T follicular helper cell (primary cell): ENCODE results near the gene ETV2.
A peak's percentile ranks its signal among the peaks of the same experiment; 100 is the strongest.
"Not testable (repeated sequence)": the region's sequence is repeated elsewhere in the genome, so short reads cannot be mapped to it uniquely, and the experiment has no call there.

Source experiments
- DNase-seq: peaks from one replicate; pipeline ENCODE4 v3.0.0-alpha.2; 2020; ENCODE audit warnings: low read depth

ETV2 gene

GRCh38 chr19:35628565-35629331, 12.8 kb upstream of the ETV2 start, which contains the start of gene RBM42:
Gene RBM42, plus strand, starts transcription at chr19:35629036. Its CDS starts 118 bp downstream, at chr19:35629154.
- DNase-seq, result peak; percentile 95

GRCh38 chr19:35629332-35629633, 12.3 kb upstream of the ETV2 start:
- no peak for DNase-seq

- DNase-seq, result no peak
Measured at GRCh38 chr19:35633727-35634440, 7.7 kb upstream of the ETV2 start.

GRCh38 chr19:35636651-35637050, 4.9 kb upstream of the ETV2 start:
- no peak for DNase-seq

- DNase-seq, result no peak
Measured at GRCh38 chr19:35637165-35637564, 4.4 kb upstream of the ETV2 start.

GRCh38 chr19:35639321-35639639, 2.3 kb upstream of the ETV2 start:
- DNase-seq, result no peak

GRCh38 chr19:35639863-35640262, 1.7 kb upstream of the ETV2 start:
- DNase-seq, result no peak

- no peak for DNase-seq
Measured at GRCh38 chr19:35642312-35642711, 767 bp downstream of the ETV2 start.

GRCh38 chr19:35642798-35643254, 1.3 kb downstream of the ETV2 start:
- DNase-seq, result no peak

- DNase-seq, result peak; percentile 61
Measured at GRCh38 chr19:35643255-35644205, 2.0 kb downstream of the ETV2 start.

GRCh38 chr19:35644206-35644986, 2.9 kb downstream of the ETV2 start:
- DNase-seq, result peak; percentile 90

GRCh38 chr19:35644987-35645679, 3.6 kb downstream of the ETV2 start:
- peak; percentile 54 for DNase-seq

- DNase-seq, result no peak
Measured at GRCh38 chr19:35645680-35646511, 4.4 kb downstream of the ETV2 start.

GRCh38 chr19:35648017-35648961, 6.7 kb downstream of the ETV2 start, which contains the start of gene COX6B1:
Gene COX6B1, plus strand, starts transcription at chr19:35648323. Its CDS starts 2,921 bp downstream, at chr19:35651244.
- DNase-seq, result peak; percentile 88

GRCh38 chr19:35650581-35650980, 9.0 kb downstream of the ETV2 start:
- DNase-seq, result no peak

GRCh38 chr19:35654828-35655227, 13.3 kb downstream of the ETV2 start:
- DNase-seq, result not testable (repeated sequence)

GRCh38 chr19:35655600-35655999, 14.1 kb downstream of the ETV2 start:
- DNase-seq, result no peak

- no peak for DNase-seq
Measured at GRCh38 chr19:35656700-35657099, 15.2 kb downstream of the ETV2 start.
